ENCODE results near the gene RXYLT1.

The RXYLT1 gene

DNA sequence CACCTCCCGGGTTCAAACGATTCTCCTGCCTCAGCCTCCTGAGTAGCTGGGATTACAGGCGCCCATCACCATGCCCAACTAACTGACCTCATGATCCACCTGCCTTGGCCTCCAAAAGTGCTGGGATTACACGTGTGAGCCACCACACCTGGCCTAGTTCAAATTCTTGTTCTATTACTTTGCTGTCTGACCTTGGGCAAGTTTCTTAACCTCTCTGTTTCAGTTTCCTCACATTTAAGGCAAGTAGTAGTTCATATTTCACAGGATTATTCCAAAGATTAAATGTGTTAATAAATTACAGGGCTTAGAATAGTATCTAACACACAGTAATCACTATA lies 10.9 kb downstream of the RXYLT1 start:
- Histone ChIP-seq H4K20me1 (ENCODE audit: control insufficient read depth, insufficient read depth, low read depth, low read length) (no peaks in the 10 kb centered on the region), H3K9me2 (replicated peaks; ENCODE audit: control insufficient read depth, low read length) (no peaks in the 10 kb centered on the region), H3K36me3 (ENCODE audit: control insufficient read depth, low read length) (peaks cover 62% of the 10 kb centered on the region), H3K4me1 (ENCODE audit: control insufficient read depth, low read length) (no peaks in the 10 kb centered on the region), H3F3A (ENCODE audit: control insufficient read depth, insufficient read depth) (no peaks in the 10 kb centered on the region), H3K27me3 (ENCODE audit: control insufficient read depth, low read length) (no peaks in the 10 kb centered on the region), H3K4me2 (ENCODE audit: low read length) (no peak overlapping the region), H3K27ac (ENCODE audit: low read depth, low read length) (no peak overlapping the region), H3K4me3 (ENCODE audit: low read length) (no peak overlapping the region), H3K9me3 (ENCODE audit: control insufficient read depth, insufficient read depth, low read length) (no peaks in the 10 kb centered on the region), H3K79me2 (ENCODE audit: control insufficient read depth, low read length) (no peaks in the 10 kb centered on the region)
- no peak for TF ChIP-seq EZH2phosphoT487 (IDR thresholded peaks at IDR 0.05; ENCODE audit: borderline replicate concordance, low read length)
- TF ChIP-seq, protein P1, sequence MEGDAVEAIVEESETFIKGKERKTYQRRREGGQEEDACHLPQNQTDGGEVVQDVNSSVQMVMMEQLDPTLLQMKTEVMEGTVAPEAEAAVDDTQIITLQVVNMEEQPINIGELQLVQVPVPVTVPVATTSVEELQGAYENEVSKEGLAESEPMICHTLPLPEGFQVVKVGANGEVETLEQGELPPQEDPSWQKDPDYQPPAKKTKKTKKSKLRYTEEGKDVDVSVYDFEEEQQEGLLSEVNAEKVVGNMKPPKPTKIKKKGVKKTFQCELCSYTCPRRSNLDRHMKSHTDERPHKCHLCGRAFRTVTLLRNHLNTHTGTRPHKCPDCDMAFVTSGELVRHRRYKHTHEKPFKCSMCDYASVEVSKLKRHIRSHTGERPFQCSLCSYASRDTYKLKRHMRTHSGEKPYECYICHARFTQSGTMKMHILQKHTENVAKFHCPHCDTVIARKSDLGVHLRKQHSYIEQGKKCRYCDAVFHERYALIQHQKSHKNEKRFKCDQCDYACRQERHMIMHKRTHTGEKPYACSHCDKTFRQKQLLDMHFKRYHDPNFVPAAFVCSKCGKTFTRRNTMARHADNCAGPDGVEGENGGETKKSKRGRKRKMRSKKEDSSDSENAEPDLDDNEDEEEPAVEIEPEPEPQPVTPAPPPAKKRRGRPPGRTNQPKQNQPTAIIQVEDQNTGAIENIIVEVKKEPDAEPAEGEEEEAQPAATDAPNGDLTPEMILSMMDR (IDR thresholded peaks at IDR 0.05; ENCODE audit: low read depth, low read length, poor library complexity, severe bottlenecking) = no peak

DNA sequence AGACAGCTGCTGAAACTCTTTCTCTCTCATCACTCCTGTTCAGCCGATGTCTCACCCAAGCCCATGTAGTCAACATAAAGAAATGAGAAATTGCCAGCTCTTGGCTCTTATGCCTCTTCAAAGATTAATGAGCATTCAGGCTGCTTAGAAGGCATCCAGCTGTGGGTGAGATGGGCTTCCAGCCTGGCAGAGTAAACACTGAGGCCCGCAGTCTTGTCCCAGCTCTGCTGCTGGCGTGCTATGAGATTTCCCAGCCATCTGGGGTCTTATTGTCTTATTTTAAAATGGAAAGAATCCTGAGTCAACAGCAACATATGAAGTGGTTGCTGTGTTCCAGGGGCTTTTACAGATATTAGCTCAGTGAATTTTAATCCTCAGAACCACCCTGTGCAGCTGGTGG lies 12.6 kb downstream of the RXYLT1 start:
- H3K27me3 ChIP-seq (ENCODE audit: control insufficient read depth, low read length) = no peaks in the 10 kb centered on the region
- H3K4me3 ChIP-seq (ENCODE audit: low read length) = no peak overlapping the region
- peaks cover 46% of the 10 kb centered on the region for H3K36me3 ChIP-seq (ENCODE audit: control insufficient read depth, low read length)
- no peak for TF ChIP-seq EZH2phosphoT487 (IDR thresholded peaks at IDR 0.05; ENCODE audit: borderline replicate concordance, low read length)
- TF ChIP-seq, protein P1 (IDR thresholded peaks at IDR 0.05; ENCODE audit: low read depth, low read length, poor library complexity, severe bottlenecking) = no peak
- H4K20me1 ChIP-seq (ENCODE audit: control insufficient read depth, insufficient read depth, low read depth, low read length) = no peaks in the 10 kb centered on the region
- H3K4me2 ChIP-seq (ENCODE audit: low read length) = no peak overlapping the region
- no peaks in the 10 kb centered on the region for H3K4me1 ChIP-seq (ENCODE audit: control insufficient read depth, low read length)
- H3K27ac ChIP-seq (ENCODE audit: low read depth, low read length) = no peak overlapping the region
- no peaks in the 10 kb centered on the region for H3F3A ChIP-seq (ENCODE audit: control insufficient read depth, insufficient read depth)
- H3K79me2 ChIP-seq (ENCODE audit: control insufficient read depth, low read length) = no peaks in the 10 kb centered on the region
- H3K9me2 ChIP-seq (replicated peaks; ENCODE audit: control insufficient read depth, low read length) = no peaks in the 10 kb centered on the region
- no peaks in the 10 kb centered on the region for H3K9me3 ChIP-seq (ENCODE audit: control insufficient read depth, insufficient read depth, low read length)

GRCh38 chr12:63795032-63795687 lies 15.5 kb downstream of the RXYLT1 start:
- H4K20me1 ChIP-seq (ENCODE audit: control insufficient read depth, insufficient read depth, low read depth, low read length) = no peaks in the 10 kb centered on the region
- no peak overlapping the region for H3K4me3 ChIP-seq (ENCODE audit: low read length)
- no peaks in the 10 kb centered on the region for H3K27me3 ChIP-seq (ENCODE audit: control insufficient read depth, low read length)
- H3K36me3 ChIP-seq (ENCODE audit: control insufficient read depth, low read length) = peaks cover 20% of the 10 kb centered on the region
- H3K4me1 ChIP-seq (ENCODE audit: control insufficient read depth, low read length) = no peaks in the 10 kb centered on the region
- no peaks in the 10 kb centered on the region for H3K79me2 ChIP-seq (ENCODE audit: control insufficient read depth, low read length)
- no peak for TF ChIP-seq EZH2phosphoT487 (IDR thresholded peaks at IDR 0.05; ENCODE audit: borderline replicate concordance, low read length)
- TF ChIP-seq, protein P1 (IDR thresholded peaks at IDR 0.05; ENCODE audit: low read depth, low read length, poor library complexity, severe bottlenecking) = no peak
- H3K27ac ChIP-seq (ENCODE audit: low read depth, low read length) = no peak overlapping the region
- H3F3A ChIP-seq (ENCODE audit: control insufficient read depth, insufficient read depth) = 0 out of 2 replicates have a peak, but pooled peaks cover 2% of the 10 kb centered on the region
- H3K9me2 ChIP-seq (replicated peaks; ENCODE audit: control insufficient read depth, low read length) = no peaks in the 10 kb centered on the region
- H3K9me3 ChIP-seq (ENCODE audit: control insufficient read depth, insufficient read depth, low read length) = no peaks in the 10 kb centered on the region
- H3K4me2 ChIP-seq (ENCODE audit: low read length) = no peak overlapping the region

Data from DOHH2 (cell line).